RWPE2 (cell line): Measurements from ENCODE around the gene PIM1.

Experiments used
- ATAC-seq: fragments of 200-7000 bp; cut with Tn5 transposase; 3 replicates; pipeline ENCODE4 v1.9.1; 2021; ENCODE audit warnings: low read depth
- DNase-seq: peaks from one replicate; pipeline ENCODE4 v3.0.0-alpha.2; 2020; ENCODE audit warnings: low spot score
- H3K27ac ChIP-seq: fragments of 450-650 bp; 2 replicates; pipeline ENCODE4 v1.5.1; 2017; ENCODE audit warnings: mild to moderate bottlenecking; ENCODE audit not compliant: poor library complexity, severe bottlenecking
- H3K27me3 ChIP-seq: fragments of 250-450 bp; sonication (Bioruptor Pico); 2 replicates; pipeline ENCODE4 v1.5.1; 2021; ENCODE audit warnings: mild to moderate bottlenecking, moderate library complexity; ENCODE audit not compliant: insufficient read depth, poor library complexity, severe bottlenecking
- H3K36me3 ChIP-seq: fragments of 250-450 bp; sonication (Bioruptor Pico); 2 replicates; pipeline ENCODE4 v1.5.1; 2020; ENCODE audit warnings: low read depth, mild to moderate bottlenecking, moderate library complexity
- H3K4me1 ChIP-seq: fragments of 250-450 bp; sonication (Bioruptor Pico); 2 replicates; pipeline ENCODE4 v1.5.1; 2021; ENCODE audit warnings: mild to moderate bottlenecking, moderate library complexity; ENCODE audit not compliant: insufficient read depth, poor library complexity, severe bottlenecking
- H3K4me3 ChIP-seq: fragments of 250-450 bp; sonication (Bioruptor Pico); 2 replicates; pipeline ENCODE4 v1.5.1; 2021; ENCODE audit warnings: mild to moderate bottlenecking, moderate library complexity; ENCODE audit not compliant: severe bottlenecking
- H3K9me3 ChIP-seq: fragments of 250-450 bp; sonication (Bioruptor Pico); 2 replicates; pipeline ENCODE4 v1.5.1; 2021; ENCODE audit warnings: mild to moderate bottlenecking, moderate library complexity; ENCODE audit not compliant: severe bottlenecking
- TF ChIP-seq, protein P1 (sequence below): fragments of 450-650 bp; IDR thresholded peaks from one replicate; pipeline ENCODE4 v1.5.1; 2017; ENCODE audit warnings: mild to moderate bottlenecking, moderate library complexity; ENCODE audit not compliant: poor library complexity, severe bottlenecking

The PIM1 gene

DNA sequence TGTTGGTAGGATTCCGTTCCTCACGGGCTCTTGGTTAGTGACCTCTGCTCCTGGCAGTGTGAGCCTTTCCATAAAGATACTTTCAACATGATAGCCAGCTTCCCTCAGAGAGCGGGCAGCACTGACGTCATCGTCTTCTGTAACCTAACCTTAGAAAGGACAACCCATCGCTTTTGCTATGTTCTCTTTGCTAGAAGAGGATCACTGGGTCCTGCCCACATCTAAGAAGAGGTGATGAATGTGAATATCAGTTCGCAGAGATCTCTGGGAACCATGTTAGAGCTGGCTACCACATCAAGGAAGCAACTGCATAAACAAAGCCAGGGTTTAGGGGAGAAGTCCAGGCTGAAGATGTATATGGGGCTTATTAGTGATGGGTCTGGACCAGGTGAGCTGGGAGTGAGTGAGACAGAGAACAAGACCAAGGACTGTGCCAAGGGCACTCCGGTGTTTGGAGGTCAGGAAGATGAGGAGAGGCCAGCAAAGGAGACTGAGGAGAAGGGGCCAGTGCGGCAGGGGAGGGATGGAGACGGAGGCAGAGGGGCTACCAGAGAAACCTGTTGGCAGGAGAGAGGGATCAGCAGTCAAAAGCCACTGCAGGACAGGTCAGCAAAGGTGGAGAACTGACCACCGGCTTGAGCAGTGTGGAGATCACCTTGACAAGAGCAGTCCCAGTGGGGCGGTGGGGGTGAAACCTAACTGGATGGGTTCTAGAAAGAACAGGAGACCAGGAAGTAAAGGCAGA, 39.7 kb downstream of the PIM1 start:
- DNase-seq (no peak), ATAC-seq (no peak)
- TF ChIP-seq, protein P1, sequence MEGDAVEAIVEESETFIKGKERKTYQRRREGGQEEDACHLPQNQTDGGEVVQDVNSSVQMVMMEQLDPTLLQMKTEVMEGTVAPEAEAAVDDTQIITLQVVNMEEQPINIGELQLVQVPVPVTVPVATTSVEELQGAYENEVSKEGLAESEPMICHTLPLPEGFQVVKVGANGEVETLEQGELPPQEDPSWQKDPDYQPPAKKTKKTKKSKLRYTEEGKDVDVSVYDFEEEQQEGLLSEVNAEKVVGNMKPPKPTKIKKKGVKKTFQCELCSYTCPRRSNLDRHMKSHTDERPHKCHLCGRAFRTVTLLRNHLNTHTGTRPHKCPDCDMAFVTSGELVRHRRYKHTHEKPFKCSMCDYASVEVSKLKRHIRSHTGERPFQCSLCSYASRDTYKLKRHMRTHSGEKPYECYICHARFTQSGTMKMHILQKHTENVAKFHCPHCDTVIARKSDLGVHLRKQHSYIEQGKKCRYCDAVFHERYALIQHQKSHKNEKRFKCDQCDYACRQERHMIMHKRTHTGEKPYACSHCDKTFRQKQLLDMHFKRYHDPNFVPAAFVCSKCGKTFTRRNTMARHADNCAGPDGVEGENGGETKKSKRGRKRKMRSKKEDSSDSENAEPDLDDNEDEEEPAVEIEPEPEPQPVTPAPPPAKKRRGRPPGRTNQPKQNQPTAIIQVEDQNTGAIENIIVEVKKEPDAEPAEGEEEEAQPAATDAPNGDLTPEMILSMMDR = no peak
- H3K27ac ChIP-seq = no peak overlapping the region
- H3K27me3 ChIP-seq = no peaks in the 10 kb centered on the region
- no peak overlapping the region for H3K4me3 ChIP-seq
- peaks cover under 1% of the 10 kb centered on the region for H3K4me1 ChIP-seq
- H3K9me3 ChIP-seq = no peaks in the 10 kb centered on the region
- H3K36me3 ChIP-seq = no peaks in the 10 kb centered on the region

DNA sequence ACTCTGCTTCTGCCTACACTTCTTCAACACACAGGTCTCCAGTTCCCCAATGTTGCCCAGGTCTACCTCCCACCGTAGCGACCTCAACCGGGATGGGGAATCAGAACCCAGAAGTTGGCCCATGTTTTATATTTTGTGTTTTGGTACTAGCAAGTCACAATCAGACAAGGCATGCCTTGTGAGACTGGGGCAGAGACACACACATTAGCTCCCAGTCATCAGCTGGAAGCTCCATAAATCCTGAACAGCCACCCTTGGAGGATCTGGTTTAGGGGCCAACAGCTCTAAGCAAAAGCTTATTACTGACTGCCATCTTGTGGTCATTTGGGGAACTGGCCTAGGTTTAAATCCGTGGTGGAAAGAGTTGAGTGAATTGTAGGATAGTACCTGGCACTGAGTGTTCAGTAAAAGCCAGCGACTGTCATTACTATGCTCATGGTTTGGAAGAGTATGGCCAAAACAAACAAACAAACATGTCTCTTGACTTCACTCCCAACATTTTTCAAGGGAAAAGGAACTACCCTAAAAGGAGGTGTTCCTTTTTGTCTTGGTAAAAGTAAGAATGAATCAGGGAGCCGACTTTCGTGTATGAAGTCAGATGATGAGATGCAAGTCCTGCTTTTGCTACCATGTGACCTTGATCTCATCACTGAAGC, 40.5 kb downstream of the PIM1 start:
- H3K4me1 ChIP-seq = no peaks in the 10 kb centered on the region
- H3K4me3 ChIP-seq = no peak overlapping the region
- no peaks in the 10 kb centered on the region for H3K36me3 ChIP-seq
- TF ChIP-seq, protein P1 = peak; percentile 94
- no peak overlapping the region for H3K27ac ChIP-seq
- H3K9me3 ChIP-seq = no peaks in the 10 kb centered on the region
- ATAC-seq (peak; percentile 76), DNase-seq (no peak)
- H3K27me3 ChIP-seq = no peaks in the 10 kb centered on the region

DNA sequence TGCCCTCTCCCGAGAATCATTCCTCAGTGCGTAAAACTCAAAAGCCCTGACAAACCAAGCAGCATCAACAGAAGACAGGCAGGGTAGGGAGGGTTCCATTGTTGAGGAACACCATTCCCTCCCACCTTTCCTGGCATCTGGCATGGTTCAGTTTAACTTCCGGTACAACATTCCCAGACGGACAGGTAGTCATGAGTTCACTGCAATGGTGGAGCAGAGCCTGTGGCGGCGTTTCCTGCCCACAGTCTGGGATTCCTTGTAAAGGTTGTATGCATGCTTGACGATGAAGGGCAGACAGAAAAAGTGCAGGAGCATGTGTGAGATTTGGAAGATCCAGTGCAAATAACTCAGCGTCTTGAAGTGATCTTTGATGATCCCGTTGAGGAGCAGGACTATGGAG, 42.3 kb downstream of the PIM1 start:
- no peaks in the 10 kb centered on the region for H3K4me1 ChIP-seq
- TF ChIP-seq, protein P1 = no peak
- ATAC-seq = no peak
- H3K4me3 ChIP-seq = no peak overlapping the region
- H3K27me3 ChIP-seq = no peaks in the 10 kb centered on the region
- H3K27ac ChIP-seq = no peak overlapping the region
- H3K36me3 ChIP-seq = no peaks in the 10 kb centered on the region
- DNase-seq = no peak
- no peaks in the 10 kb centered on the region for H3K9me3 ChIP-seq

DNA sequence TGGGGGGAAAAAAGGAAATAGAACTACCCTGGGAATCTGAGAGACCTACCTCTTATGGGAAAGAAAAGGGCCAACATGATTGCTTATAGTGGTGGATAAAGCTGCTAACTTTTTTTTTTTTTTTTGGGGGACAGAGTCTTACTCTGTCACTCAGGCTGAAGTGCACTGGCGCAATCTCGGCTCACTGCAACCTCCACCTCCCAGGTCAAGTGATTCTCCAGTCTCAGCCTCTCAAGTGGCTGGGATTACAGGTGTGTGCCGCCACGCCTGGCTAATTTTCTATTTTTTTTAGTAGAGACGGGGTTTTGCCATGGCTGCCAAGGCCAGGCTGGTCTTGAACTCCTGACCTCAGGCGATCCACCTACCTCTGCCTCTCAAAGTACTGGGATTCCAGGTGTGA, 48.1 kb downstream of the PIM1 start:
- DNase-seq (no peak), ATAC-seq (no peak)
- H3K9me3 ChIP-seq = no peaks in the 10 kb centered on the region
- TF ChIP-seq, protein P1 = no peak
- H3K4me3 ChIP-seq = no peak overlapping the region
- H3K27ac ChIP-seq = no peak overlapping the region
- H3K27me3 ChIP-seq = no peaks in the 10 kb centered on the region
- H3K4me1 ChIP-seq = no peaks in the 10 kb centered on the region
- H3K36me3 ChIP-seq = no peaks in the 10 kb centered on the region

DNA sequence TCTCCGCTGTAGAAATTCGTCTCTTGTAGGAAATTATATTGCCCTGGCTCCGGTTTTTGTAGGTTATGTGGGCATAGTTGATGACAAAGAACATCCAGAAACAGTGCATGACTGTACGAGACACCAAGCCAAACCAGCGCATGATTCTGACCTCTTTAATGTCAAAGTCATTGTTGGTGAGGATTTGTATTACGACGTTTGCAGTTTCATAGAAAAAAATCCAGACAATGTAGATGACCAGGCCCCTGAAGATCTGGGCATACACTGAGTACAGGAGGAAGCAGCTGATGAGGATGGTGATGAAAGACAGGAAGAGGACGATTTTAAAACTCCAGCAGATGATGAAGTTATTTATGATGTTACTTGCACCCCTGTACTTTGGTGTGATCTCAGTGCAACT, 48.6 kb downstream of the PIM1 start:
- TF ChIP-seq, protein P1 = no peak
- no peaks in the 10 kb centered on the region for H3K27me3 ChIP-seq
- no peaks in the 10 kb centered on the region for H3K9me3 ChIP-seq
- DNase-seq (no peak), ATAC-seq (no peak)
- no peaks in the 10 kb centered on the region for H3K4me1 ChIP-seq
- no peak overlapping the region for H3K4me3 ChIP-seq
- no peak overlapping the region for H3K27ac ChIP-seq
- no peaks in the 10 kb centered on the region for H3K36me3 ChIP-seq
